ENCODE results near the gene SLC17A2. TPM values are rescaled to one million over a fixed set of nuclear protein-coding genes. Genes with fewer than 3 reads are reported as not detected.

Gene SLC17A2
- polyA plus RNA-seq, 1 donor = not detected

- no peak for DNase-seq
Measured at GRCh38 chr6:25882051-25882496, 48.4 kb downstream of the SLC17A2 start.

DNA sequence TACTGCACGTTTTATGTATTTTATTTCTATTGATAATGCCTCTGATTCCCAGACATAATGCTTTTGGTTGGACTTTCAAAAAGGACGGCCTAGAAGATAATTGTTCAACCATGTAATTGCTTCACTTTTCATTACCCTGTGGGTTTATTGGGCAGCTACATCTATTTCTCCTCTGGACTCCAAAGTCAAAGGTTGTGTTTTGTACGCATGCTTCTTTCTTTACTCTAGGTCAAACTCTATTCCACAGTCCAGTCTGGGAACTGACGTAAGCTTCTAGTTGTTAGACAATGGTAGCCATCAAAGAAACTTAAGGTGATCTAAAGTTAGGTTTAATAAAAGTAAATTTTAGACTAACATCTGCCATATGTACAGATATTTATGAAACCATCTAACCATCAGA, 49.9 kb downstream of the SLC17A2 start:
- DNase-seq = no peak

GRCh38 chr6:25878721-25879322, 51.7 kb downstream of the SLC17A2 start:
- no peak for DNase-seq

- DNase-seq = no peak
Measured at GRCh38 chr6:25875926-25876602, 54.4 kb downstream of the SLC17A2 start.

DNA sequence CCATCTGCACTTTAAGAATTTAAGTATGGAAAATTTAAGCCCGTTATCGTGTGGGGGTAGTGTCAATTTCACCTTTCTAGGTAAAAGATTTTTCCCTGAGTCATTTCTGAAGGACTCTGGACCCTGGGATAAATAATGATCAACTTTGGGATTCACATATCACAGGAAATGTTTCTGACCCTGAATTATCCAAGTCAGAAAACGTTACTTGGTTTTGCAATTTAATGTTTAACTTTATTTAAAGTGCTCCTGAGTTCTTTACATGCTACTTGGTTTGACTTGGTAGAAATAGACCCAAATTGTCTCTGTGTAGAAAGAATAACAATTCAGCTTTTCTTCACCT, 55.0 kb downstream of the SLC17A2 start:
- no peak for DNase-seq

- no peak for DNase-seq
Measured at GRCh38 chr6:25874822-25875562, 55.5 kb downstream of the SLC17A2 start.

GRCh38 chr6:25874118-25874517, 56.4 kb downstream of the SLC17A2 start, which contains the start of gene SLC17A3:
Gene SLC17A3, minus strand, starts transcription at chr6:25874243. Its CDS starts 5,856 bp downstream, at chr6:25868387.
- no peak for DNase-seq

GRCh38 chr6:25872814-25873213, 57.7 kb downstream of the SLC17A2 start:
- DNase-seq = no peak

DNA sequence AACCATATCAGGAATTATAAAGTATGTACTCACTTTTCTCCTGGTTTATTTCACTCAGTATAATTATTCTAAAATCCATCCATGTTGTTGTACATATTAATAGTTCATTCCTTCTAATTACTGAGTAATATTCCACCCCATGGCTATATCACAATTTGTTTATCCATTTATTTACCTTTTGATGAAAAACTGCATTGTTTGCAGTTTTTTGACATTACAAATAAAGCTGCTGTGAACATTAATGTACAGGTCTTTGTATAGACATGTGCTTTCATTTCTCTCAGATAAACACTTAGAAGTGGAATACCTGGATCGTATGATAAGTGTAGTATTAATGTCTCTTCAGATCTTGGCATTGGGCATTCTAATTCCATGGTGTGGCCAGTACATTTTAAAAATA, 60.7 kb downstream of the SLC17A2 start:
- no peak for DNase-seq

DNA sequence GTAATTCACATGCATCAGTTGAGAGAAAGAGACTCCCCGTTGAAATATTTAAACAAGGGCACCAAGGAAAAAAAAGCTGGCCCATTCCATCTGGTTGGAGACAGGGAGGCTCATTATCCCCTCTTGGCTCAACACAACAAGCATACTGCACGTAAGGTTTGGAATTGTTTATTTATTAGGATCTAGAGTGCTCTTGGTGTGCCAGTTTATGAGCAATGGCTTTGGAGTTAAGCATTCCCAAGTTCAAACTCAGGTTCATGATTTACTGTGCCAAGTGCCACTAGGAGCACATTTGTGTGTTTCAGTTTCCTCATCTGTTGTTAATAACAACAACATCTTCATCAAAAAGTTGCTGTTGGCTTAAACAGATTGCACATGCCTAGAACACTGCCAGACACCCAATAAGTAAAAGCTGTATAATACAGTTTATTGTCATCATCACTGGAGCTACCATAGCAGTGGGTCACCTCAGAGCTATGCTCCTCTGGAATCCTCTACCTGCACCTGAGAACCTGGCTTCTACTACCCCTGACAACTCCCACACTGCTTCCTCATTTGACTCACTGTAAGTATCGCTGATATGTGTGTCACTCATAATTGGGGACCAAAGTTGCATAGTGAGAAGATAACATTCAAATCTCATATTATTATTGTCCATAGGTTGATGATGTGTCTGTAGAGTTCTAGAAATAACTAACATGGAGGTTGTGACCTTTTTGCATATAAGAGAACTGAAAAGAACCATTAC, 61.9 kb downstream of the SLC17A2 start:
- DNase-seq = no peak

DNA sequence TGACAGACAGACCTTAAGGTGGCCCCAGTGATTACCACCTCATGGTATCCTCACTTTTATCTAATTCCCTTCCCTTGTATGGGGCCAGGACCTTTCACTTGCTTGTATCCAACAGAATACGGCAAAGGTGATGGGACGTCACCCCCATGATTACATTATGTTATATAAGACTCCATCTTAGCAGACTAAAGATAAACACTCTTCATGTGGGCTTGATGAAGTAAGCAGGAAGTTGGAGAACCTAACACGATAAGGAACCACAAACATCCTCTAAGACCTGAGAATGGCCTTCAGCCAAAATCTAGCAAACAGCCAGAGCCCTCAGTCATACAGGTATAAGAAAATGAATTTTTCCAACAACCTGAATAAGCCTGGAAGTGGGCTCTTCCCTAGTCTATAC, 64.5 kb downstream of the SLC17A2 start:
- no peak for DNase-seq

DNA sequence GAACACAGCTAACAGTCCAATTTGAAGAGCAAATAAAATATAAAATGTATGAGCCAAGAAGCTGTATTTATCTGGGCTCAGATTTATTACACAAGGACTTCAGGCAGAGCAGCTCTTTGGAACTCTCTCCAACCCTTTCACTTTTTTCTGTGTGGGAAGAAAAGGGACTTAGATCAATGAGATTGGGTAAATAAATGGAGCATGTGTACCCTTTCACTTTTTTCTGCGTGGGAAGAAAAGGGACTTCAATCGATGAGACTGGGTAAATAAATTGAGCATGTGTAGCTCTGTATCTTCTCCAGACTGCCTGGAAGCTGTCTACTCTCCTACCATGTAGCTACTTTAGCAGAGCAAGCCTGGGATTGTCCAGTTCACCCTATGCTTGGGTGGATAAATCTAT, 67.1 kb downstream of the SLC17A2 start:
- no peak for DNase-seq

Other genes with a start within 250 kb of the SLC17A2 start
- gene SLC17A4, start 175.9 kb downstream of the SLC17A2 start, polyA plus RNA-seq (ENCODE audit: insufficient read length) = not detected
- not detected for gene SLC17A1, start 98.6 kb downstream of the SLC17A2 start, polyA plus RNA-seq (ENCODE audit: insufficient read length)
- gene SLC17A3, start 56.4 kb downstream of the SLC17A2 start, polyA plus RNA-seq (ENCODE audit: insufficient read length) = not detected
- gene TRIM38, start 32.1 kb upstream of the SLC17A2 start, polyA plus RNA-seq (ENCODE audit: insufficient read length) = 6.4 TPM
- gene HFE, start 156.7 kb upstream of the SLC17A2 start, polyA plus RNA-seq (ENCODE audit: insufficient read length) = 5.9 TPM

Data from hindlimb muscle (tissue), 1 donor.